ENCODE results near the gene NTSR1.

NTSR1 gene

DNA sequence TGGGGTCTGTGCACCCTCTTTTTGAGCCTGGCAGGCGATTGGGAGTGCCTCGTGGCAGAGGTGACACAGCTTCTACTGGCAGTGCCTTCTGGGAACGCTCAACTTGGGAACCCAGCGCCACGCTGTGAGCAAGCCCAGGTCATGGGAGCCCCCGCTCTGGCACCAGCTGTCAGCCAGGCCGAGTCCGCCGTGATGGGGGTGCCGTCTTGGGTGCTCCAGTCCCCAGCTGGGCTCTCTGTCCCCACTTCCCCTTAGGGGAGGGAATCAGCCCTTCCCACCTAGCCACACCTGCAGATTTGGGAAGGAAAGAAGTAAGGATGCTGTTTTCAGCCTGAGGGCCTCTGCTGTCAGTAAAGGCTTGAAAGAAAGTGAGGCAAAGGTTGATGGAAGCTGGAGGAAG lies 31.0 kb upstream of the NTSR1 start:
- TF ChIP-seq, protein P1, sequence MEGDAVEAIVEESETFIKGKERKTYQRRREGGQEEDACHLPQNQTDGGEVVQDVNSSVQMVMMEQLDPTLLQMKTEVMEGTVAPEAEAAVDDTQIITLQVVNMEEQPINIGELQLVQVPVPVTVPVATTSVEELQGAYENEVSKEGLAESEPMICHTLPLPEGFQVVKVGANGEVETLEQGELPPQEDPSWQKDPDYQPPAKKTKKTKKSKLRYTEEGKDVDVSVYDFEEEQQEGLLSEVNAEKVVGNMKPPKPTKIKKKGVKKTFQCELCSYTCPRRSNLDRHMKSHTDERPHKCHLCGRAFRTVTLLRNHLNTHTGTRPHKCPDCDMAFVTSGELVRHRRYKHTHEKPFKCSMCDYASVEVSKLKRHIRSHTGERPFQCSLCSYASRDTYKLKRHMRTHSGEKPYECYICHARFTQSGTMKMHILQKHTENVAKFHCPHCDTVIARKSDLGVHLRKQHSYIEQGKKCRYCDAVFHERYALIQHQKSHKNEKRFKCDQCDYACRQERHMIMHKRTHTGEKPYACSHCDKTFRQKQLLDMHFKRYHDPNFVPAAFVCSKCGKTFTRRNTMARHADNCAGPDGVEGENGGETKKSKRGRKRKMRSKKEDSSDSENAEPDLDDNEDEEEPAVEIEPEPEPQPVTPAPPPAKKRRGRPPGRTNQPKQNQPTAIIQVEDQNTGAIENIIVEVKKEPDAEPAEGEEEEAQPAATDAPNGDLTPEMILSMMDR (IDR thresholded peaks at IDR 0.05) = no peak

DNA sequence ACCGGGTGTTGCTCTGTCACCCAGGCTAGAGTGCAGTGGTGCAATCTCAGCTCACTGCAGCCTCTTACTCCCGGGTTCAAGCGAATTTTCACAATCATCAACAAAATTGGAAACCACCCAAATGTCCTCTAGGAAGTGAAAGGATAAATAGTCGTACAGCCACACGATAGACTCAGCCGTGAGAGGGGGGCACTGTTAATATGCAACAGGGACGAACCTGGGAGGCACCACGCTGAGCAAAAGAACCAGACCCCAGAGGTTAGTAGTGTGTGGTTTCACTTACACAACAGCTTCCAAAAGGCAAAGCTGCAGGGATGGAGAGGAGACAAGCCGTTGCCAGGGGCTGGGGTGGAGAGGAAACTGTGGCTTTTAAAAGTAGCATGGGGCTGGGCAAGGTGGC lies 30.1 kb upstream of the NTSR1 start:
- TF ChIP-seq, protein P1 (IDR thresholded peaks at IDR 0.05) = no peak

GRCh38 chr20:62679978-62680589 lies 28.6 kb upstream of the NTSR1 start:
- TF ChIP-seq, protein P1 (IDR thresholded peaks at IDR 0.05) = no peak

DNA sequence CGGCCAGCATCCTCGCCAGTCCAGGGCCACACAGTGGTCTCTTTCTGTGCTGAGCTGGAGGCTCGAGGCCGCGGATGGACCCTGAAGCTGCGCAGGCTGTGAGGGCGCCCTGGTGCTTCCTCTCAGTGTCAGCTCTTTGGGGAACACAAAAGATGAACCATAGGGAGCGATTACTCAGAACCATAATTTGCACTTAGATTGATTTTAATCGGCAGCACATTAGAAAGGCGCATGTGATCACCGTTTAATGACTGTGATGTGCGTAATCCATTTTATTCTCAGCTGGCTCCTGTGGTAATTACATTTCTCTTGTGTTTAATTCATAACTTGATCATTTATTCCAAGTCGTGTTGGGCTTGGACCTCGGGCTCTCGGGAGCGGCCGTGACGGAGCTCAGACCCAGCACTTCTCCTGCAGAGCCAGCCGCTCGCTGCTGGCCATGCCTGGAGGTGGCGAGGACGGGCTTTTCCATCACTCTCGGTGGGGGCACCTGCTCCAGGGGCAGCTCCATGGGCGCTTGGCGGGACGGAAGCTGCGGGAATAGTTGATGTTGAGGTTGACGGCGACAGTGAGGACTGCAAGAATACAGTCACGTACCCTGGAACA lies 25.6 kb upstream of the NTSR1 start:
- TF ChIP-seq, protein P1 (IDR thresholded peaks at IDR 0.05) = no peak

DNA sequence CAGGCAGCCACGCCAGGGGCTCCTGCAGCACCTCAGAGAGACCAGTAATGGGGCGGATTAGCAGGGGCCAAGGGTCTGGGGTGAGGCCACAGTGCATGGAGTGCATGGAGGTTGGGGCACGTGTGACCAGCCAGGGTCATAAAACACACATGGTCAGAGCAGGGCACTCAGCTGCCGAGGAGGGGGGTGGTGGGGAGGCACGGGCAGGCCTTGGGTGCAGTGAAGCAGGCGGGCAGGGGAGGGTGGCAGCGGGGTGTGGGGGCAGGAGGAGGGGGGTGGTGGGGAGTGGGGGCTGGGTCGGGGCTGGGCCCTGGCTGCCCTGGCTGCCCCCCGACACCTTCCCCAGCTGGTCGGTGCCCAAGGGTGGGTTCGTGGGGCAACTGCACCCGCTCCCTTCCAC lies 23.7 kb upstream of the NTSR1 start:
- TF ChIP-seq, protein P1 (IDR thresholded peaks at IDR 0.05) = no peak

- TF ChIP-seq, protein P1 (IDR thresholded peaks at IDR 0.05) = no peak
Measured at GRCh38 chr20:62685781-62686555, 22.7 kb upstream of the NTSR1 start.

GRCh38 chr20:62686869-62687830 lies 21.5 kb upstream of the NTSR1 start:
- TF ChIP-seq, protein P1 (IDR thresholded peaks at IDR 0.05) = no peak
